H1 (cell line): Measurements from ENCODE around the gene MEGF11. TPM values are rescaled to one million over a fixed set of nuclear protein-coding genes. Genes with fewer than 3 reads are reported as not detected.

Experiments used
- ASH2L ChIP-seq: fragments of 200-600, 300-600 bp; sonication (generic); IDR thresholded peaks from one replicate; pipeline ENCODE4 v1.7.1; 2017; ENCODE audit warnings: low read length
- BRCA1 ChIP-seq: IDR thresholded peaks from 2 replicates; pipeline ENCODE4 v1.6.1; 2012; ENCODE audit warnings: low read depth, low read length, improper control_type of control experiment
- CEBPB ChIP-seq: IDR thresholded peaks from 2 replicates; pipeline ENCODE4 v1.6.1; 2012; ENCODE audit warnings: low read depth, low read length
- EZH2 ChIP-seq: fragments of 200-600 bp; sonication (generic); IDR thresholded peaks from 2 replicates; pipeline ENCODE4 v1.7.1; 2012; ENCODE audit warnings: low read depth, mild to moderate bottlenecking, moderate library complexity, low read length, inconsistent platforms; ENCODE audit not compliant: severe bottlenecking
- JUN ChIP-seq: IDR thresholded peaks from 2 replicates; pipeline ENCODE4 v1.6.1; 2011; ENCODE audit warnings: low read depth, mild to moderate bottlenecking, improper control_type of control experiment, low read length
- TEAD4 ChIP-seq: IDR thresholded peaks from 2 replicates; pipeline ENCODE4 v1.6.1; 2012; ENCODE audit warnings: low read depth, low read length, inconsistent platforms, mixed read lengths
- polyA plus RNA-seq, 7 experiments: library from polyadenylated mRNA; depleted of rRNA in 3 of 7; stranded (reverse) in 5 of 7; unstranded in 2 of 7; fragments of >200 nt in 5 of 7; fragments of 200-250 nt in 2 of 7; gene quantifications; 1 replicate in 5 of 7; 2 replicates in 1 of 7; 4 replicates in 1 of 7; pipeline versions ENCODE4 v1.2.1 to v1.2.3, GENCODE V29; 2011 to 2013; ENCODE audit warnings: missing spikeins in 2 of 7, mixed read lengths in 2 of 7
- total RNA-seq: library from RNA; stranded (reverse); fragmentation: NEBNext Ultra II Directional; extraction: Animal tissue kit (Norgen Biotek cat#: 25700); gene quantifications from 2 replicates; pipeline ENCODE4 v1.2.1, GENCODE V29; 2021
- TF ChIP-seq, protein P1 (sequence below): fragments of 300-600 bp; sonication (generic); IDR thresholded peaks from 2 replicates; pipeline ENCODE4 v1.7.1; 2012; ENCODE audit warnings: low read length, moderate library complexity, mild to moderate bottlenecking, inconsistent platforms; ENCODE audit not compliant: insufficient replicate concordance
- TF ChIP-seq, protein P2 (sequence below), 3 experiments: IDR thresholded peaks; 1 replicate in 2 of 3; 2 replicates in 1 of 3; pipeline versions ENCODE4 v1.5.1 to v1.6.1; 2011; ENCODE audit warnings: low read length in 3 of 3, mild to moderate bottlenecking in 3 of 3, inconsistent platforms in 2 of 3, low read depth in 1 of 3, moderate library complexity in 1 of 3; ENCODE audit not compliant: insufficient read depth in 1 of 3; ENCODE audit errors: control extremely low read depth in 1 of 3

The MEGF11 gene
- total and polyA plus RNA-seq, 2 of the 8 experiments (the other 6 are each of a cell fraction or from before 2014, with no cell fraction given): 4.4 to 4.8 TPM

DNA sequence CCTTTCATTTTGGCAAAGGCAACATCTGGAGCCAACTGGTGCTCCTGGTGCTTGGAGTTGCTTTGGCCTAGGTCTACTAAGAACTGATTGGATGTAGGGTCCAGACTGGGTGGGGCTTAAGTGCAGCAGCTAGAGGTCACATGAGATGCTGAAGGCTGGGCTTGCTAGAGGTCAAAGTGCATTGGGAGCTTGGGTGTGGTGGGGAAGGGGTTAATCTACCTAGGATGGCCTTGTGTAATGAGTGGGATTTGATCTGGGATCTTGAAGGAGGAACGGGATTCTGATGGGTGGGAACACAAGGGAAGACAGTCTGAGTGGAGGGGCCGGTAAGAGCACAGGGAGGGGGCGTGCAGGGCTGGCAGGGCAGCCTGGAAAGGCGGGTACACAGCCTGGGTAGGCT is 258.7 kb downstream of the MEGF11 start (continued):
- TF ChIP-seq, protein P1, sequence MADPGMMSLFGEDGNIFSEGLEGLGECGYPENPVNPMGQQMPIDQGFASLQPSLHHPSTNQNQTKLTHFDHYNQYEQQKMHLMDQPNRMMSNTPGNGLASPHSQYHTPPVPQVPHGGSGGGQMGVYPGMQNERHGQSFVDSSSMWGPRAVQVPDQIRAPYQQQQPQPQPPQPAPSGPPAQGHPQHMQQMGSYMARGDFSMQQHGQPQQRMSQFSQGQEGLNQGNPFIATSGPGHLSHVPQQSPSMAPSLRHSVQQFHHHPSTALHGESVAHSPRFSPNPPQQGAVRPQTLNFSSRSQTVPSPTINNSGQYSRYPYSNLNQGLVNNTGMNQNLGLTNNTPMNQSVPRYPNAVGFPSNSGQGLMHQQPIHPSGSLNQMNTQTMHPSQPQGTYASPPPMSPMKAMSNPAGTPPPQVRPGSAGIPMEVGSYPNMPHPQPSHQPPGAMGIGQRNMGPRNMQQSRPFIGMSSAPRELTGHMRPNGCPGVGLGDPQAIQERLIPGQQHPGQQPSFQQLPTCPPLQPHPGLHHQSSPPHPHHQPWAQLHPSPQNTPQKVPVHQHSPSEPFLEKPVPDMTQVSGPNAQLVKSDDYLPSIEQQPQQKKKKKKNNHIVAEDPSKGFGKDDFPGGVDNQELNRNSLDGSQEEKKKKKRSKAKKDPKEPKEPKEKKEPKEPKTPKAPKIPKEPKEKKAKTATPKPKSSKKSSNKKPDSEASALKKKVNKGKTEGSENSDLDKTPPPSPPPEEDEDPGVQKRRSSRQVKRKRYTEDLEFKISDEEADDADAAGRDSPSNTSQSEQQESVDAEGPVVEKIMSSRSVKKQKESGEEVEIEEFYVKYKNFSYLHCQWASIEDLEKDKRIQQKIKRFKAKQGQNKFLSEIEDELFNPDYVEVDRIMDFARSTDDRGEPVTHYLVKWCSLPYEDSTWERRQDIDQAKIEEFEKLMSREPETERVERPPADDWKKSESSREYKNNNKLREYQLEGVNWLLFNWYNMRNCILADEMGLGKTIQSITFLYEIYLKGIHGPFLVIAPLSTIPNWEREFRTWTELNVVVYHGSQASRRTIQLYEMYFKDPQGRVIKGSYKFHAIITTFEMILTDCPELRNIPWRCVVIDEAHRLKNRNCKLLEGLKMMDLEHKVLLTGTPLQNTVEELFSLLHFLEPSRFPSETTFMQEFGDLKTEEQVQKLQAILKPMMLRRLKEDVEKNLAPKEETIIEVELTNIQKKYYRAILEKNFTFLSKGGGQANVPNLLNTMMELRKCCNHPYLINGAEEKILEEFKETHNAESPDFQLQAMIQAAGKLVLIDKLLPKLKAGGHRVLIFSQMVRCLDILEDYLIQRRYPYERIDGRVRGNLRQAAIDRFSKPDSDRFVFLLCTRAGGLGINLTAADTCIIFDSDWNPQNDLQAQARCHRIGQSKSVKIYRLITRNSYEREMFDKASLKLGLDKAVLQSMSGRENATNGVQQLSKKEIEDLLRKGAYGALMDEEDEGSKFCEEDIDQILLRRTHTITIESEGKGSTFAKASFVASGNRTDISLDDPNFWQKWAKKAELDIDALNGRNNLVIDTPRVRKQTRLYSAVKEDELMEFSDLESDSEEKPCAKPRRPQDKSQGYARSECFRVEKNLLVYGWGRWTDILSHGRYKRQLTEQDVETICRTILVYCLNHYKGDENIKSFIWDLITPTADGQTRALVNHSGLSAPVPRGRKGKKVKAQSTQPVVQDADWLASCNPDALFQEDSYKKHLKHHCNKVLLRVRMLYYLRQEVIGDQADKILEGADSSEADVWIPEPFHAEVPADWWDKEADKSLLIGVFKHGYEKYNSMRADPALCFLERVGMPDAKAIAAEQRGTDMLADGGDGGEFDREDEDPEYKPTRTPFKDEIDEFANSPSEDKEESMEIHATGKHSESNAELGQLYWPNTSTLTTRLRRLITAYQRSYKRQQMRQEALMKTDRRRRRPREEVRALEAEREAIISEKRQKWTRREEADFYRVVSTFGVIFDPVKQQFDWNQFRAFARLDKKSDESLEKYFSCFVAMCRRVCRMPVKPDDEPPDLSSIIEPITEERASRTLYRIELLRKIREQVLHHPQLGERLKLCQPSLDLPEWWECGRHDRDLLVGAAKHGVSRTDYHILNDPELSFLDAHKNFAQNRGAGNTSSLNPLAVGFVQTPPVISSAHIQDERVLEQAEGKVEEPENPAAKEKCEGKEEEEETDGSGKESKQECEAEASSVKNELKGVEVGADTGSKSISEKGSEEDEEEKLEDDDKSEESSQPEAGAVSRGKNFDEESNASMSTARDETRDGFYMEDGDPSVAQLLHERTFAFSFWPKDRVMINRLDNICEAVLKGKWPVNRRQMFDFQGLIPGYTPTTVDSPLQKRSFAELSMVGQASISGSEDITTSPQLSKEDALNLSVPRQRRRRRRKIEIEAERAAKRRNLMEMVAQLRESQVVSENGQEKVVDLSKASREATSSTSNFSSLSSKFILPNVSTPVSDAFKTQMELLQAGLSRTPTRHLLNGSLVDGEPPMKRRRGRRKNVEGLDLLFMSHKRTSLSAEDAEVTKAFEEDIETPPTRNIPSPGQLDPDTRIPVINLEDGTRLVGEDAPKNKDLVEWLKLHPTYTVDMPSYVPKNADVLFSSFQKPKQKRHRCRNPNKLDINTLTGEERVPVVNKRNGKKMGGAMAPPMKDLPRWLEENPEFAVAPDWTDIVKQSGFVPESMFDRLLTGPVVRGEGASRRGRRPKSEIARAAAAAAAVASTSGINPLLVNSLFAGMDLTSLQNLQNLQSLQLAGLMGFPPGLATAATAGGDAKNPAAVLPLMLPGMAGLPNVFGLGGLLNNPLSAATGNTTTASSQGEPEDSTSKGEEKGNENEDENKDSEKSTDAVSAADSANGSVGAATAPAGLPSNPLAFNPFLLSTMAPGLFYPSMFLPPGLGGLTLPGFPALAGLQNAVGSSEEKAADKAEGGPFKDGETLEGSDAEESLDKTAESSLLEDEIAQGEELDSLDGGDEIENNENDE: no peak
- TF ChIP-seq EZH2 (no peak), ASH2L (no peak), BRCA1 (no peak), CEBPB (no peak), JUN (no peak), TEAD4 (no peak)
- TF ChIP-seq, protein P2, sequence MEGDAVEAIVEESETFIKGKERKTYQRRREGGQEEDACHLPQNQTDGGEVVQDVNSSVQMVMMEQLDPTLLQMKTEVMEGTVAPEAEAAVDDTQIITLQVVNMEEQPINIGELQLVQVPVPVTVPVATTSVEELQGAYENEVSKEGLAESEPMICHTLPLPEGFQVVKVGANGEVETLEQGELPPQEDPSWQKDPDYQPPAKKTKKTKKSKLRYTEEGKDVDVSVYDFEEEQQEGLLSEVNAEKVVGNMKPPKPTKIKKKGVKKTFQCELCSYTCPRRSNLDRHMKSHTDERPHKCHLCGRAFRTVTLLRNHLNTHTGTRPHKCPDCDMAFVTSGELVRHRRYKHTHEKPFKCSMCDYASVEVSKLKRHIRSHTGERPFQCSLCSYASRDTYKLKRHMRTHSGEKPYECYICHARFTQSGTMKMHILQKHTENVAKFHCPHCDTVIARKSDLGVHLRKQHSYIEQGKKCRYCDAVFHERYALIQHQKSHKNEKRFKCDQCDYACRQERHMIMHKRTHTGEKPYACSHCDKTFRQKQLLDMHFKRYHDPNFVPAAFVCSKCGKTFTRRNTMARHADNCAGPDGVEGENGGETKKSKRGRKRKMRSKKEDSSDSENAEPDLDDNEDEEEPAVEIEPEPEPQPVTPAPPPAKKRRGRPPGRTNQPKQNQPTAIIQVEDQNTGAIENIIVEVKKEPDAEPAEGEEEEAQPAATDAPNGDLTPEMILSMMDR (IDR thresholded peaks at IDR 0.05; ENCODE audit: control extremely low read depth in 1 of 3, insufficient read depth in 1 of 3, low read depth in 1 of 3, low read length in 3 of 3): no peak
